Smooth muscle cell (in vitro differentiated cells): ENCODE measurements around the gene TBXA2R. TPM values are rescaled to one million over a fixed set of nuclear protein-coding genes. Genes with fewer than 3 reads are reported as not detected.

Experiments used
- DNase-seq: peaks from one replicate; lab custom pipeline; 2025; ENCODE audit not compliant: unreplicated experiment; lab: John Stamatoyannopoulos, UW
- H2AFZ ChIP-seq: fragments of 200-600 bp; sonication (generic); 2 replicates; pipeline ENCODE4 v1.6.0; 2016; ENCODE audit warnings: antibody characterized with exemption, low read depth, mild to moderate bottlenecking
- H3F3A ChIP-seq: fragments of 200-600 bp; sonication (generic); 2 replicates; pipeline ENCODE4 v1.6.0; 2017; ENCODE audit warnings: antibody characterized with exemption, low read depth
- H3K27ac ChIP-seq: fragments of 200-600 bp; sonication (generic); 2 replicates; pipeline ENCODE4 v1.5.1; 2016; ENCODE audit warnings: low read depth, mild to moderate bottlenecking
- H3K27me3 ChIP-seq: fragments of 200-600 bp; sonication (generic); 2 replicates; pipeline ENCODE4 v1.6.1; 2016; ENCODE audit warnings: low read depth, mild to moderate bottlenecking
- H3K36me3 ChIP-seq: fragments of 200-600 bp; sonication (generic); 2 replicates; pipeline ENCODE4 v1.5.1; 2016; ENCODE audit warnings: low read depth
- H3K4me1 ChIP-seq: fragments of 200-600 bp; sonication (generic); 2 replicates; pipeline ENCODE4 v1.5.1; 2016; ENCODE audit warnings: low read depth
- H3K4me2 ChIP-seq: fragments of 200-600 bp; sonication (generic); 2 replicates; pipeline ENCODE4 v1.6.0; 2016; ENCODE audit warnings: mild to moderate bottlenecking
- H3K4me3 ChIP-seq: fragments of 200-600 bp; sonication (generic); 2 replicates; pipeline ENCODE4 v1.5.1; 2016; ENCODE audit warnings: mild to moderate bottlenecking
- H3K79me2 ChIP-seq: fragments of 200-600 bp; sonication (generic); 2 replicates; pipeline ENCODE4 v1.6.0; 2016; ENCODE audit warnings: low read depth, mild to moderate bottlenecking
- H3K9ac ChIP-seq: fragments of 200-600 bp; sonication (generic); 2 replicates; pipeline ENCODE4 v1.6.0; 2016; ENCODE audit warnings: low read depth
- H3K9me3 ChIP-seq: fragments of 200-600 bp; sonication (generic); replicated peaks from 2 replicates; pipeline ENCODE4 v1.5.1; 2016; ENCODE audit warnings: low read depth
- H4K20me1 ChIP-seq: fragments of 200-600 bp; sonication (generic); 2 replicates; pipeline ENCODE4 v1.6.0; 2016; ENCODE audit warnings: low read depth
- CTCF ChIP-seq: fragments of 200-600 bp; sonication (generic); IDR thresholded peaks from 2 replicates; pipeline ENCODE4 v1.5.1; 2017; ENCODE audit warnings: borderline replicate concordance, mild to moderate bottlenecking, antibody characterized with exemption; ENCODE audit not compliant: insufficient read depth, poor library complexity, severe bottlenecking
- WGBS: methylation state at CpG from one replicate; pipeline ENCODE4 v1.1.7; 2016; ENCODE audit warnings: low lambda C conversion rate; 5-methylcytosine and 5-hydroxymethylcytosine counted together
- polyA plus RNA-seq: library from polyadenylated mRNA; unstranded; fragments of >200 nt; fragmentation: Nextera tagmentation; extraction: Ambion mirVana; gene quantifications from 2 replicates; pipeline ENCODE4 v1.2.1, GENCODE V29; 2016
- total RNA-seq: library from RNA; depleted of rRNA; stranded (reverse); fragments of >200 nt; gene quantifications from 2 replicates; pipeline ENCODE4 v1.2.3, GENCODE V29; 2014

Gene TBXA2R
- total and polyA plus RNA-seq, 2 experiments from 2014 or later: 1.7 to 9.3 TPM

- no peak overlapping the region for H2AFZ ChIP-seq
- TF ChIP-seq CTCF: no peak
- peaks cover 35% of the 10 kb centered on the region for H3K79me2 ChIP-seq
- no peaks in the 10 kb centered on the region for H3F3A ChIP-seq
- no peaks in the 10 kb centered on the region for H3K36me3 ChIP-seq
- H3K9me3 ChIP-seq: no peaks in the 10 kb centered on the region
- peak overlapping the region; percentile 92 for H3K4me2 ChIP-seq
- DNase-seq: no peak
- H3K27me3 ChIP-seq: no peaks in the 10 kb centered on the region
- no peaks in the 10 kb centered on the region for H3K4me1 ChIP-seq
- H3K27ac ChIP-seq: no peak overlapping the region
- peak overlapping the region; percentile 76 for H3K4me3 ChIP-seq
- peak overlapping the region; percentile 84 for H3K9ac ChIP-seq
- H4K20me1 ChIP-seq: peaks cover 37% of the 10 kb centered on the region
- 85% methylated on average over 15 of the region's 15 CpGs for WGBS
Measured at GRCh38 chr19:3555653-3556422, 50.8 kb downstream of the TBXA2R start.

GRCh38 chr19:3554254-3555083 is 52.2 kb downstream of the TBXA2R start:
- Histone ChIP-seq H3K9ac (no peak overlapping the region), H3K9me3 (no peaks in the 10 kb centered on the region), H3K4me2 (no peak overlapping the region), H3K4me1 (no peaks in the 10 kb centered on the region), H3F3A (no peaks in the 10 kb centered on the region), H3K4me3 (no peak overlapping the region), H3K79me2 (peaks cover 35% of the 10 kb centered on the region), H4K20me1 (peaks cover 39% of the 10 kb centered on the region), H3K36me3 (no peaks in the 10 kb centered on the region), H3K27ac (no peak overlapping the region), H2AFZ (no peak overlapping the region), H3K27me3 (no peaks in the 10 kb centered on the region)
- no peak for DNase-seq
- WGBS: 93% methylated on average over 21 of the region's 21 CpGs
- TF ChIP-seq CTCF: no peak

DNA sequence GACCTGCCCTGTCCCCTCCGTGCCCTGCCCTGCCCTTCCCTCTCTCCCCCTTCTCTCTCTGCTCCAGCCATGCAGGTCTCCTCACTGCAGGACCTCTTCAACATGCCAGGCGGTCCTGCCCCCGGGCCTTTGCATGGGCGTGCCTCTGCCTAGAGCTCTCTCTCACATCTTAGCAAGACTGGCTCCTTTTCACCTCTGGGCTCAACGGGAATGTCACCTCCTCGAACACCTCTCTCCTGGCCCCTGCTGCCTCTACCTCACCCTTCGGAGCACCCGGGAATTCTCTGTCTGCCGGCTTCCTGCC is 54.9 kb downstream of the TBXA2R start:
- no peak for DNase-seq
- TF ChIP-seq CTCF: no peak
- Histone ChIP-seq H3K36me3 (no peaks in the 10 kb centered on the region), H4K20me1 (peaks cover 51% of the 10 kb centered on the region), H3K9ac (no peak overlapping the region), H2AFZ (no peak overlapping the region), H3K27me3 (no peaks in the 10 kb centered on the region), H3K27ac (no peak overlapping the region), H3K4me1 (no peaks in the 10 kb centered on the region), H3K4me2 (no peak overlapping the region), H3K4me3 (no peak overlapping the region), H3K9me3 (no peaks in the 10 kb centered on the region), H3F3A (no peaks in the 10 kb centered on the region), H3K79me2 (peaks cover 31% of the 10 kb centered on the region)
- 96% methylated on average over 9 of the region's 9 CpGs for WGBS
